Skeletal muscle tissue (tissue), 4 donors: ENCODE measurements around the gene INPP4A. TPM values are rescaled to one million over a fixed set of nuclear protein-coding genes. Genes with fewer than 3 reads are reported as not detected.
"Not testable (repeated sequence)": the region's sequence is repeated elsewhere in the genome, so short reads cannot be mapped to it uniquely, and the experiment has no call there.

Source experiments
- H3K27ac ChIP-seq: one replicate; pipeline ENCODE4 v1.7.0; 2013; ENCODE audit warnings: mild to moderate bottlenecking, low read depth, low read length, inconsistent platforms
- H3K27me3 ChIP-seq, 3 donors: one replicate each; pipeline ENCODE4 v1.7.0; 2013; ENCODE audit warnings: low read length in 3 of 3; ENCODE audit not compliant: control insufficient read depth in 3 of 3, insufficient read depth in 3 of 3
- H3K36me3 ChIP-seq, 3 donors: one replicate each; pipeline ENCODE4 v1.7.0; 2013; ENCODE audit warnings: low read length in 3 of 3; ENCODE audit not compliant: control insufficient read depth in 3 of 3, insufficient read depth in 3 of 3
- H3K4me1 ChIP-seq, 3 donors: one replicate each; pipeline ENCODE4 v1.7.0; 2013; ENCODE audit warnings: low read length in 3 of 3, mild to moderate bottlenecking in 3 of 3; ENCODE audit not compliant: control insufficient read depth in 3 of 3, insufficient read depth in 3 of 3
- H3K4me3 ChIP-seq, 3 donors: one replicate each; pipeline ENCODE4 v1.7.0; 2013; ENCODE audit warnings: low read length in 3 of 3
- H3K9ac ChIP-seq, 3 donors: one replicate each; pipeline ENCODE4 v1.7.0; 2013; ENCODE audit warnings: low read length in 3 of 3, mild to moderate bottlenecking in 3 of 3, moderate library complexity in 2 of 3, low read depth in 1 of 3
- H3K9me3 ChIP-seq, 3 donors: one replicate each; pipeline ENCODE4 v1.7.0; 2013; ENCODE audit warnings: low read length in 3 of 3; ENCODE audit not compliant: control insufficient read depth in 3 of 3
- total RNA-seq: library from RNA; depleted of rRNA; stranded (reverse); fragments of >200 nt; gene quantifications from one replicate; pipeline ENCODE4 v1.2.3, GENCODE V29; 2014
- donor health status: Osteomylitis.

Gene INPP4A
- total RNA-seq, 1 donor from 2014 or later: 12.5 TPM

DNA sequence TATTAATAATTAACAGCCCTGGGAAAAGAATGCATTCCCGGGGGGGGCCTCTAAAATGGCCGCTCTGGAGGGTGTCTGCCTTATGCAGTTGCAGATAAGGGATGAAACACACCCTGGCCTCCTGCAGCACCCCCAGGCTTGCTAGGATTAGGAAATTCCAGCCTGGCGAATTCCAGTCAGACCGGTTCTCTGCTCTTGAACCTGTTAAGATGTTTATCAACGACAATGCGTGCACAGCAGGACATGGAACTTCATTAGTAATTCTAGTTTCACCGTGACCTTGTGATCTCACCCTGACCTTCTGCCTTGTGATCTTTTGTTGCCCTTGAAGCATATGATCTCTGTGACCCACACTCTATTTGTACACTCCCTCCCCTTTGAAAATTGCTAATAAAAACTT is 30.4 kb upstream of the INPP4A start:
- H3K4me3 ChIP-seq, H3K36me3 ChIP-seq, H3K9ac ChIP-seq, H3K27me3 ChIP-seq, H3K9me3 ChIP-seq, H3K27ac ChIP-seq, H3K4me1 ChIP-seq: not testable (repeated sequence)

DNA sequence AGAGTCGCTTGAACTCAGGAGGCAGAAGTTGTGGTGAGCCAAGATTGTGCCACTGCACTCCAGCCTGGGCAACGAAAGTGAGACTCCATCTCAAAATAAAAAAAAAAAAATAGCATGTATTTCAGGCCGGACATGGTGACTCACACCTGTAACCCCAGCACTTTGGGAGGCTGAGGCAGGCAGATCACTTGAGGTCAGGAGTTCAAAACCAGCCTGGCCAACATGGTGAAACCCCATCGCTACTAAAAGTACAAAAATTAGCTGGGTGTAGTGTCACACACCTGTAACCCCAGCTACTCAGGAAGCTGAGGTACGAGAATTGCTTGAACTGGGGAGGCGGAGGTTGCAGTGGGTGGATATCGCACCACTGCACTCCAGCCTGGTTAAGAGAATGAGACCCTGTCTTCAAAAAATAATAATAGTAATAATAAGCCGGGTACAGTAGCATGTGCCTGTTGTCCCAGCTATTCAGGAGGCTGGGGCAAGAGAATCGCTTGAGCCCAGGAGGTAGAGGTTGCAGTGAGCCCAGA is 28.9 kb upstream of the INPP4A start:
- not testable (repeated sequence) for H3K9ac ChIP-seq, H3K27me3 ChIP-seq, H3K4me3 ChIP-seq

DNA sequence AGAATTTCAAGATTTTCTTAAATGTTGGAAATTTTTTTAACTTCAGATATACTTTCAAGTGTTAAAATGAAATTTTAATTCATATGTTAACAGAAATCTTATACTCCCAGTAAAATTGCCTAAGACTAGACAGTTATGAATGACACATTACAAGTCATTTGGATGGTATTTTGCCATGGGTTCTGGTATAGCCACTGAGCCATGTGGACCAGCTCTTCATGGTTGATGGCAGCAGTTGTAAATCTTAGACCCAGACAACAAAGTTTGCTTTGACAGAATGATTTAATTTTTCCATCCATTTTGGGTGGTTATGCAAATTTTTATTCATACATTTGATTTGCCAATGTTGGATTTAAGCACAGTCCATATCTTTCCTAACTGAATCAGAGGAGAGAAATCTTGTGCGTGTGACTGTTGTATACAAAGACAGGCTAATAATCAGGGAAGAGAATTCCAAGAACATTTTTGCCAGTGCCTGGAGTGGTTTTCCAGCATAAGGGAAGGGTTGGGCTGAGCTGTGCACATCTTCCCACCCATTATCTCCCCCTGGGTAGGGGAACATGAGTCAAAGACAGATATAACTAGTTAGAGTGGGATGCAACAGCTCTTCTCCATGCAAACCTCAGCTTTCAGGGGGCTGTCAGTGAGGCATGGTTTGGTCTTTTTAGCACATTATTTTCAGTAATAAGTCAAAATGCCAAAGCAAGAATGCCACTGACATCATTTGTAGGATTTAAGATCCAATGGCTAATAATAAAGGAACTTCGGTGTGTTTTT is 28.1 kb upstream of the INPP4A start:
- no peaks in the 10 kb centered on the region for H3K27me3 ChIP-seq
- no peaks in the 10 kb centered on the region for H3K9me3 ChIP-seq
- H3K9ac ChIP-seq: no peak overlapping the region
- no peaks in the 10 kb centered on the region for H3K36me3 ChIP-seq
- H3K4me1 ChIP-seq: peaks cover 0 to 3% (median 2%) of the 10 kb centered on the region in 3 donors
- no peak overlapping the region for H3K27ac ChIP-seq
- H3K4me3 ChIP-seq: no peak overlapping the region

More for the DNA sequence above, 28.9 kb upstream of the INPP4A start:
- not testable (repeated sequence) for H3K36me3 ChIP-seq, H3K27ac ChIP-seq, H3K9me3 ChIP-seq, H3K4me1 ChIP-seq

DNA sequence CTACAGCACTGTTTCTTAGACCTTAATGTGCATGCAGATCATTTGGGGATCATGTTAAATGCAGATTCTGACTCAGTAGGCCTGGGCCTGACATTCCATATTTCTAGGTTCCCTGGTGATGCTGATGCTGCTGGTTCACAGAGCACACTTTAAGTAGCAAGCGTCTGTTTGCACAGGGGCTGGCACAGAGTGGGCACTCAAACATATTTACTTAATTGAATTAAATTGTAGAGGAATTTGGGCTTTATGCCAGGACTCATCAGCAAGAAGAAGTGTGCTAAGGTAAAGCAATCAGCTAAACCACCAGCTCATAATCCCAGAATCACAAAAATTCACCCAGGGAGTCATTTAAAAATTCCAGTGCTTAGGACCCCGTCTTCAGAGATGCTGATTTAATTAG is 25.1 kb upstream of the INPP4A start:
- peaks cover 0 to 3% (median 2%) of the 10 kb centered on the region in 3 donors for H3K4me1 ChIP-seq
- H3K9ac ChIP-seq: no peak overlapping the region
- no peak overlapping the region for H3K4me3 ChIP-seq
- H3K9me3 ChIP-seq: peaks cover 0 to 4% (median 0%) of the 10 kb centered on the region in 3 donors
- H3K36me3 ChIP-seq: no peaks in the 10 kb centered on the region
- no peaks in the 10 kb centered on the region for H3K27me3 ChIP-seq
- no peak overlapping the region for H3K27ac ChIP-seq

DNA sequence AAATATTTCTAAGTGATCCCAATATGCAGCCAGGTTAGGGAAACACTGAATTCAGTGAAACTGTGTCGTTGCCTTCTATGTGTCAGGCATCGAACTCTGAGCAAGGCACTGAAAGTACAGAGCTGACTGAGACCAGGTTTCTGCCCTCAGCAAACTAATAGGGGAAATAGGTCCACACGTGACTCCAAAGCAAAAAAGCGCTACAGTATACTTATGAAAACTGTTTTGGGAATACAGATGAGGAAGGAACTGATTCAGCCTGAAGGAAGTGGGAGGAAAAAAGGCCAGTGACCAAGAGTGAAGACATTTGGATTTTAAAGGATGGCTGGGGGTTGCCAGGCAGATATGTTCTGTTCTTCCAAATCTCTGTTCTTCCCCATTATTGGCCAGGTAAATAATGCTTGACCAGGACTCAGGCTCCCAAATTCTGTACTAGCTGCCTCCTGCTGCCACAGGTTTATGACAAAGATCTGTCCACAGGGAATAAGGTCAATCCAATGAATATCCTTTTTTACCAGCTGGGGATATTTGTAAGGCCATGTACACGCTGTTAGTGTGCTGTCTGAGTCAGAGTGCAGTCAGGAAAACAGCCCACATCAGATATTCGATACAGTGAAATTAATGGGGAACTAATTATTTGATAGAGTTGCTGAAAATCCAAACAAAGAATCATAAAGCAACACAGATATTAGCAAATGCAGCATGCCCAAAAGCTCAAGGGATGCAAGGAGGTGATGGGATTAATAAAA is 24.5 kb upstream of the INPP4A start:
- H3K27me3 ChIP-seq: no peaks in the 10 kb centered on the region
- peaks cover 0 to 4% (median 0%) of the 10 kb centered on the region in 3 donors for H3K9me3 ChIP-seq
- H3K4me3 ChIP-seq: no peak overlapping the region
- peaks cover 0 to 3% (median 2%) of the 10 kb centered on the region in 3 donors for H3K4me1 ChIP-seq
- no peak overlapping the region for H3K9ac ChIP-seq
- H3K36me3 ChIP-seq: no peaks in the 10 kb centered on the region
- no peak overlapping the region for H3K27ac ChIP-seq

DNA sequence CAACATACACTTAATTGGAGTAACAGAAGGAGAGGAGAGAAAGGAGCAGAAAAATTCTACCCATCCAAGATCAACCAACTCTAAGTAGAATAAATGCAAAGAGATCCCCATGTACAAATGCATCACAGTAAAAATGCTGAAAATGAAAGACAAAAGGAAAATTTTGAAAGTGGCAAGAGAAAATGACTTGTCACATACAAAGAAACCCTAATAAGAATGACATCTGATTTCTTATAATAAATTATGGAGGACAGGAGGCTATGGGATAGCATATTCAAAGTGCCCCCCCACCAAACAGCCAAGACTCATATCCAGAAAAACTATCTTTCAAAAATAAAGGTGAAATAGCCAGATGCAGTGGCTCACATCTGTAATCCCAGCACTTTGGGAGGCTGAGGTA is 22.2 kb upstream of the INPP4A start:
- no peaks in the 10 kb centered on the region for H3K36me3 ChIP-seq
- H3K27ac ChIP-seq: no peak overlapping the region
- H3K27me3 ChIP-seq: no peaks in the 10 kb centered on the region
- peaks cover 0 to 3% (median 2%) of the 10 kb centered on the region in 3 donors for H3K4me1 ChIP-seq
- no peak overlapping the region for H3K4me3 ChIP-seq
- H3K9me3 ChIP-seq: peaks cover 0 to 4% (median 0%) of the 10 kb centered on the region in 3 donors
- H3K9ac ChIP-seq: no peak overlapping the region

DNA sequence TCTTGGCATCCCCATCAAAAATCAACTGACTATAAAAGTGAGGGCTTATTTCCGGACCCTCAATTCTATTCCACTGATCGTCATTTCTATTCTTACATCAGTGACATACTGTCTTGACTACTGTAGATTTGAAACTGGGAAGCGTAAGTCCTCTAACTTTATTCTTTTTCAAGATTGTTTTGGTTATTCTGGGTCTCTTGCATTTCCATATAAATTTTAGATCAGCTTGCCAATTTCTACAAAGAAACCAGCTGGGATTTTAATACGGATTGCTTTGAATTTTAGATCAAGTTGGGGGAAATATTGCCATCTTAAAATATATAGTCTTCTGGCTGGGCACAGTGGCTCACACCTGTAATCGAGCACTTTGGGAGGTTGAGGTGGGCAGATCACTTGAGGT is 17.9 kb upstream of the INPP4A start:
- no peaks in the 10 kb centered on the region for H3K36me3 ChIP-seq
- no peak overlapping the region for H3K9ac ChIP-seq
- no peaks in the 10 kb centered on the region for H3K4me1 ChIP-seq
- H3K27ac ChIP-seq: no peak overlapping the region
- H3K9me3 ChIP-seq: peaks cover 0 to 4% (median 0%) of the 10 kb centered on the region in 3 donors
- H3K4me3 ChIP-seq: no peak overlapping the region
- no peaks in the 10 kb centered on the region for H3K27me3 ChIP-seq

DNA sequence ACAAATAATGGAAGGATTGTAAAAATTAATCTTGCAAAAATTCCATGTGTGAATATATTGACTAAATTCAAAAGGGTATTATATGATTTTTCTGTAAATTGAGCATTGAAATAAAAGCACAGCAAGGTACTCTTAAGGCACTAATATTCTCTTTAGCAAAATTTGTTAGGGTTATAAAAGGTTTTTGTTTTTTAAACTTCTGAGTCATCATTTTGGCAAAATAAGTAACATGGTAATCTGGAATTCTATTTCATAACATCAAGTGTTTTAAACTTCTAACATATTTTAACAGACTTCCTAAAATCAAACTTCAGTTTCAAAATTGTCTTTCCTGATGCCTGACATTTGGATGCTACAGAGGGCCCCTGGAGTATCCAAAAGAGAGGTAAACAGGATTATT is 12.5 kb upstream of the INPP4A start:
- Histone ChIP-seq H3K27me3 (no peaks in the 10 kb centered on the region), H3K4me3 (no peak overlapping the region), H3K9me3 (peaks cover 0 to 2% (median 0%) of the 10 kb centered on the region in 3 donors), H3K27ac (no peak overlapping the region), H3K4me1 (no peaks in the 10 kb centered on the region), H3K36me3 (no peaks in the 10 kb centered on the region), H3K9ac (no peak overlapping the region)

DNA sequence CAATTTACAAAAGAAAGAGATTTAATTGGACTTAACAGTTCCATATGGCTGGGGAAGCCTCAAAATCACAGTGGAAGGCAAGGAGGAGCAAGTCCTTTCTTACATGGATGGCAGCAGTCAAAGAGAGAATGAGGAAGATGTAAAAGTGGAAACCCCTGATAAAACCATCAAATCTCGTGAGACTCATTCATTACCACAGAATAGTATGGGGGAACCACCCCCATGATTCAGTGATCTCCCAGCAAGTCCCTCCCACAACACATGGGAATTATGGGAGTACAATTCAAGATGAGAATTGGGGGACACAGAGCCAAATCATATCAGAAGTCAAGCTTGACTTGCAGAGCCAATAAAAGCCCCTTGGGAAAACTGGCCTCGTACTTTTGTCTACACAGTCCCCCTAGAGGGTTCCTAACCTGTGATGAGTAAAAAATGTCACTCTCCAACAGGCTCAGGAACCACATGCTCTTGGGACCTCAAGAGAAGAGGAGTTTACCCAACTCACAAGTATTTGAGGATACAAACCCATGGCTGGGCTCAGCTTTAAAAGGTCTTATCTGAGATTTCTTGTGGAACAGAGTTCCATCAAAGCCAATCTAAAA is 11.2 kb upstream of the INPP4A start:
- no peak overlapping the region for H3K9ac ChIP-seq
- H3K27me3 ChIP-seq: no peaks in the 10 kb centered on the region
- H3K9me3 ChIP-seq: peaks cover 0 to 2% (median 0%) of the 10 kb centered on the region in 3 donors
- H3K4me3 ChIP-seq: no peak overlapping the region
- no peaks in the 10 kb centered on the region for H3K4me1 ChIP-seq
- H3K27ac ChIP-seq: no peak overlapping the region
- no peaks in the 10 kb centered on the region for H3K36me3 ChIP-seq

DNA sequence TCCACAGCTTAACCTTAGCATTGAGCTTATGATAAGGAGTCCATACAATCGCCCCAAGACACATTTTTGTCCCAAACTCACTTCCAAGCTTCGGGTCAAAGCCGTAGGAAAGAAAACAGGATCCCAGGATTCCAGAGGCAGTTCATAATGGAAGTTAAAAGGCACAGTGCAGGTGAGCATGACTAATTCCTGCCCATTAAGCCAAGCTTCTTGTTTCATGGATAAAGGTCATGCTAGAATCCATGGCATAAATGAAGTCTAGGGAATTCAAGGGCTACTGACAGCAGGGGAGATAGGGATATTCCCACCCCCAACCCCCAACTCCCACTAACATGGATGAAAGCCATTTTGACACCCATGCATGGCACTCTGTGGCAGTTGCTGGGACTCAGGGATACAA is 10.2 kb upstream of the INPP4A start:
- Histone ChIP-seq H3K27ac (no peak overlapping the region), H3K9me3 (peaks cover 0 to 2% (median 0%) of the 10 kb centered on the region in 3 donors), H3K4me3 (no peak overlapping the region), H3K36me3 (no peaks in the 10 kb centered on the region), H3K4me1 (no peaks in the 10 kb centered on the region), H3K9ac (no peak overlapping the region), H3K27me3 (no peaks in the 10 kb centered on the region)
